ENCODE measurements around the gene DAD1. TPM values are rescaled to one million over a fixed set of nuclear protein-coding genes. Genes with fewer than 3 reads are reported as not detected.
A peak's percentile ranks its signal among the peaks of the same experiment; 100 is the strongest.
"Not testable (repeated sequence)": the region's sequence is repeated elsewhere in the genome, so short reads cannot be mapped to it uniquely, and the experiment has no call there.

The DAD1 gene
- polyA plus RNA-seq, 4 donors: 147 to 313 (median 225) TPM

DNA sequence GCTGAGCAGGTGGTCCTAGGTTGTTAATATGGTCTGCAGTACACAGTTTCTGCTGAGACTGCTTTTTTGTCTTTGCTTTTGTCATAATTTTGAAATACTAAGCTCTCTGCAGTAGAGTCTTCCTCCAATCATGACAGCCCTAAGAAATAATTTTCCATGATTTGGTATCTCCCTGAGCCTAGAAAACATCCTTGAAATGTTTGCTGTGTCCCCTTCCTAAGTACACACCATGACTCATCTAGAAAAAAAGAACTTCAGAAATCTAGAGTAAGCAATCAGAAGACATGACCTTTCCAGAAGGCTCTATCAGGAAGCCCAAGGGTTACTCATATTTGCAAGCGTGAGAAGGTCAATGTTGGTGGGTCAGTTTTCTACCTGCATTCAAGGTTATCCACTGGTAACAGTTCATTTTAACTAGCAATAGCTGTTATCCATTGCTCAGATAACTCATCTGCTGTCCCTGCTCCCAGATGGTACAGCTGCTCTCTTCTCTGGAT, 16.4 kb downstream of the DAD1 start:
- FAIRE-seq: no peak
- Histone ChIP-seq H3K27me3 (ENCODE audit: control insufficient read depth in 3 of 3, insufficient read depth in 3 of 3, low read length in 3 of 3) (no peaks in the 10 kb centered on the region), H3K4me1 (ENCODE audit: control insufficient read depth in 3 of 3, insufficient read depth in 2 of 3, low read depth in 1 of 3, low read length in 2 of 3) (peaks cover 0 to 5% (median 0%) of the 10 kb centered on the region in 3 donors), H3K9me3 (ENCODE audit: control insufficient read depth in 2 of 2, insufficient read depth in 1 of 2, low read depth in 1 of 2, low read length in 1 of 2) (no peaks in the 10 kb centered on the region), H3K4me3 (ENCODE audit: low read depth in 1 of 3, low read length in 3 of 3) (no peak overlapping the region), H3K27ac (ENCODE audit: low read depth in 1 of 3, low read length in 2 of 3) (no peak overlapping the region), H3K36me3 (ENCODE audit: control insufficient read depth in 3 of 3, insufficient read depth in 2 of 3, low read depth in 1 of 3, low read length in 3 of 3) (peaks cover 6 to 33% (median 13%) of the 10 kb centered on the region in 3 donors)
- DNase-seq: no peak
- 73 to 77% (median 75%) methylated on average over 1 of the region's 1 CpG for WGBS, 3 donors

DNA sequence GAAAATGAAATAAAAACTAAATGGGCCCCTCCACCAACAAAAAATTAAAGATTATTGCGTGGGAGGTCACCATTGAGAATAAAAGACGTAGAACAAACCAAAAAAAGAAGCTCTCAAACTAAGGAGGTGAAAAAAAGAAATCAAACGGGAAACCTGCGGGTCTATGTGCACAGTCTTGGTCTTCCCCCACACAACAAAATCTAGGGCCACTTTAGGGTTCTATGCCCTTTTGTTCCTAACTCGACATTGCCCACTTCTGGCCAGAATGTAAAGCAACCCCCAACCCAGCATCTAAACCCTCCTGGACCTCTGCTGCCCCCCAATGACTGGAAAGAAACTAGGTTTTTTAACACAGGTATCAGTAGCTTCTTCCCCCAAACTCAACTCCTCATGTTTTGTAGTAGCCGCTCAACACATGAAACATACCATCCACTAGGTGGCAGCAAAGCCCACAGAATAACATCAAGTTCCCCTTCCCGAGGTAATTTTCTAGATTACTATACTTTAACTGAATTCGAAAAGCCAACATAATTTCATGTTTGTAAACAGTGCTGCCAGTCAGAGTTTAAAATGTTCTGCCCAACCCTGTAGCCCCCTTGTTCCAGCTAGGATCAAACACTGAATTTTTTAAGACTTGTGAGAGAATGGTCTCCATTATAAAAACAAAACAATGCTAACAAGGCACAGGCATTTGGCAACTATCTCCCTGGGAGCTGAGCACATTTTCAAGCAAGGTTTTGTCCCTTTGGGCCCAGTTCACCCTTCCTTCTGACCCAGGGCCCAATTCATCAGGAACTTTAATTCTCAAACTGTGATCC, 18.7 kb downstream of the DAD1 start:
- no peaks in the 10 kb centered on the region for H3K27me3 ChIP-seq (ENCODE audit: control insufficient read depth in 3 of 3, insufficient read depth in 3 of 3, low read length in 3 of 3)
- H3K36me3 ChIP-seq (ENCODE audit: control insufficient read depth in 3 of 3, insufficient read depth in 2 of 3, low read depth in 1 of 3, low read length in 3 of 3): peaks cover 8 to 32% (median 18%) of the 10 kb centered on the region in 3 donors

DNA sequence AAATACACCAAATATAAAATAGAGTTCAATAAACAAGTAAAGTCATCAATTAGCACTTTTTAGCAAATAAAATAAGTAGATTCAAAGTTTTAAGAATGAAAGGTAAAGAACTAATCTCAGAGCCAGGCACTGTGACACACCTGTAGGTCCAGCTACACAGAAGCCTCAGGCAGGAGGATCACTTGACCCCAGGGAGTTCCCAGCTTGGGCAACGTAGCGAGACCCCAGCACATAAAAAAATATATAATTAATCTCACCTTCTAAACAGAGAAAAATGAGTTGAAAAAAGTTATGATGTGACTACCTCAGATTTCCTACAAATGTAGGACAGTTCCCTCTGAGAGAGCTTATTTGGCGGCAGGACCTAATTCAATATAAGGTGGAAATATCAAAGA, 19.3 kb downstream of the DAD1 start:
- DNase-seq: no peak
- WGBS, 3 donors: 66 to 75% (median 68%) methylated on average over 3 of the region's 3 CpGs

More for the DNA sequence above, 18.7 kb downstream of the DAD1 start:
- H3K27ac ChIP-seq (ENCODE audit: low read depth in 1 of 3, low read length in 2 of 3): peak overlapping the region in 2 of 3 donors; percentile 39 to 72
- H3K9me3 ChIP-seq (ENCODE audit: control insufficient read depth in 2 of 2, insufficient read depth in 1 of 2, low read depth in 1 of 2, low read length in 1 of 2): no peaks in the 10 kb centered on the region
- 21 to 22% (median 21%) methylated on average over 8 of the region's 8 CpGs for WGBS, 3 donors
- DNase-seq: peak; percentile 87 to 89
- H3K4me1 ChIP-seq (ENCODE audit: control insufficient read depth in 3 of 3, insufficient read depth in 2 of 3, low read depth in 1 of 3, low read length in 2 of 3): peaks cover 0 to 11% (median 3%) of the 10 kb centered on the region in 3 donors
- no peak for FAIRE-seq
- no peak overlapping the region for H3K4me3 ChIP-seq (ENCODE audit: low read depth in 1 of 3, low read length in 3 of 3)

DNA sequence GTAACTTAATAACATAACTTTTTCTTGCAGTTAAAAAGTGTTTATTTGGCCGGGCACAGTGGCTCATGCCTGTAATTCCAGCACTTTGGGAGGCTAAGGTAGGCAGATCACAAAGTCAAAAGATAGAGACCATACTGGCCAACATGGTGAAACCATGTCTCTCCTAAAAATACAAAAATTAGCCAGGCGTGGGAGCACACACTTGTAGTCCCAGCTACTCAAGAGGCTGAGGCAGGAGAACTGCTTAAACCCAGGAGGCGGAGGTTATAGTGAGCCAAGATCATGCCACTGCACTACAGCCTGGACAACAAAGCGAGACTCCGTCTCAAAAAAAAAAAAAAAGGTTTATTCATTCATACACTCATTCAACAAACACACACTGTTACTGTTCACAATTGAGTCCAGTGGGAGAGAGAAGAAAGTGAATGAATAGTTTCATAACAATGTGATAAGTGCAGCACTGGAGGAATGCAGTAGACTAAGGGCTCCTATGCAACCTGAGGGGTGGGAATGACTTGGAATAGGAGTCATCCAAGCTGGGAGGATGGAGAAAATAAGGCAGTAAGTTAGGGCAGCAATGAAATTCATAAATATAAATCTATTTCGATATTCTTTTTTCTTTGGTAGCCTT, 19.8 kb downstream of the DAD1 start:
- H3K27me3 ChIP-seq (ENCODE audit: control insufficient read depth in 3 of 3, insufficient read depth in 3 of 3, low read length in 3 of 3): no peaks in the 10 kb centered on the region
- H3K9me3 ChIP-seq (ENCODE audit: control insufficient read depth in 2 of 2, insufficient read depth in 1 of 2, low read depth in 1 of 2, low read length in 1 of 2): no peaks in the 10 kb centered on the region
- H3K27ac ChIP-seq (ENCODE audit: low read depth in 1 of 3, low read length in 2 of 3): peak overlapping the region in 2 of 3 donors; percentile 30 to 45
- H3K4me3 ChIP-seq (ENCODE audit: low read depth in 1 of 3, low read length in 3 of 3): no peak overlapping the region
- WGBS, 3 donors: 80 to 88% (median 81%) methylated on average over 6 of the region's 6 CpGs
- peaks cover 10 to 32% (median 21%) of the 10 kb centered on the region in 3 donors for H3K36me3 ChIP-seq (ENCODE audit: control insufficient read depth in 3 of 3, insufficient read depth in 2 of 3, low read depth in 1 of 3, low read length in 3 of 3)
- DNase-seq: no peak
- H3K4me1 ChIP-seq (ENCODE audit: control insufficient read depth in 3 of 3, insufficient read depth in 2 of 3, low read depth in 1 of 3, low read length in 2 of 3): peaks cover 0 to 11% (median 3%) of the 10 kb centered on the region in 3 donors
- no peak for FAIRE-seq

More for the DNA sequence above, 19.3 kb downstream of the DAD1 start:
- Histone ChIP-seq H3K4me3 (ENCODE audit: low read depth in 1 of 3, low read length in 3 of 3) (no peak overlapping the region), H3K36me3 (ENCODE audit: control insufficient read depth in 3 of 3, insufficient read depth in 2 of 3, low read depth in 1 of 3, low read length in 3 of 3) (peaks cover 9 to 32% (median 18%) of the 10 kb centered on the region in 3 donors), H3K27ac (ENCODE audit: low read depth in 1 of 3, low read length in 2 of 3) (peak overlapping the region in 1 of 3 donors; percentile 72), H3K27me3 (ENCODE audit: control insufficient read depth in 3 of 3, insufficient read depth in 3 of 3, low read length in 3 of 3) (no peaks in the 10 kb centered on the region), H3K4me1 (ENCODE audit: control insufficient read depth in 3 of 3, insufficient read depth in 2 of 3, low read depth in 1 of 3, low read length in 2 of 3) (peaks cover 0 to 11% (median 3%) of the 10 kb centered on the region in 3 donors), H3K9me3 (ENCODE audit: control insufficient read depth in 2 of 2, insufficient read depth in 1 of 2, low read depth in 1 of 2, low read length in 1 of 2) (no peaks in the 10 kb centered on the region)
- FAIRE-seq: no peak

DNA sequence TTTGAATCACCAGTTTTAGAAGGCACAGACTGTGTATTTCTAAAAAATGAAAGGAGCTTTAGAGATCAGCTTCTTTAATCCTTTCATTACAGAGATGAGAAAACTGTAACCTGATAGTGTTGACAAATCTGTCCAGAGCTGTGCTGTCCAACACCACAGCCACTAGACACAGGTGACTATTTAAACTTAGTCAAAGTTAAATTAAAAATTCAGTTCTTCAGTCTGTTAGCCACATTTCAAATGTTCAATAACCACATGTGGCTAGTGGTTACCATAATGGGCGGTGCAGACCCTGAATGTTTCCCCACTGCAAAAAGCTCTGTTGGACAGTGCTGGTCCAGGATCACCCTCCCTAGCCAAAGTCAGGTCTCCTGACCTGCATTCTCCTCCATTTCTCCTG, 21.6 kb downstream of the DAD1 start:
- DNase-seq (no peak), FAIRE-seq (no peak)
- H3K36me3 ChIP-seq (ENCODE audit: control insufficient read depth in 3 of 3, insufficient read depth in 2 of 3, low read depth in 1 of 3, low read length in 3 of 3): peaks cover 11 to 28% (median 19%) of the 10 kb centered on the region in 3 donors
- peaks cover 2 to 11% (median 7%) of the 10 kb centered on the region in 3 donors for H3K4me1 ChIP-seq (ENCODE audit: control insufficient read depth in 3 of 3, insufficient read depth in 2 of 3, low read depth in 1 of 3, low read length in 2 of 3)
- 65 to 86% (median 83%) methylated on average over 1 of the region's 1 CpG for WGBS, 3 donors
- no peaks in the 10 kb centered on the region for H3K27me3 ChIP-seq (ENCODE audit: control insufficient read depth in 3 of 3, insufficient read depth in 3 of 3, low read length in 3 of 3)
- H3K4me3 ChIP-seq (ENCODE audit: low read depth in 1 of 3, low read length in 3 of 3): no peak overlapping the region
- peak overlapping the region in 1 of 3 donors; percentile 54 for H3K27ac ChIP-seq (ENCODE audit: low read depth in 1 of 3, low read length in 2 of 3)
- no peaks in the 10 kb centered on the region for H3K9me3 ChIP-seq (ENCODE audit: control insufficient read depth in 2 of 2, insufficient read depth in 1 of 2, low read depth in 1 of 2, low read length in 1 of 2)

DNA sequence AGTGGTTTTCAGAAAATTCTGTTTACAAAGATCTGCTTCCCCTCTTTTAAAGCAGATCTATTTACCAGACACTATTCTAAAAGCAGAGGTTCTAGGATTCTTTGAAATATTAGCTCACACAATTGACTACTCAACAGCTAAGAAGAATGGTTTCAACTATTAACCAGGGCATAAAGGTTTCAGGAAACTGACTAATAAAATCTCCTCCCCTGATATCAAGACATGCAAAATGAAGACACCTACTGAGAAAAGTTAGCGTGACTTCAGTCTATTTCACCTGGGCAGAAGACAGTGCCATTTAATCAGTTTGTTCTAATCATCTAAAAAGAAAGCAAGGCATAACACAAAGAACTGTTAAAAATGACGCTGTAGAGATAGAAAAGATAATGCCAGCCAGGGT, 22.2 kb downstream of the DAD1 start:
- H3K4me1 ChIP-seq (ENCODE audit: control insufficient read depth in 3 of 3, insufficient read depth in 2 of 3, low read depth in 1 of 3, low read length in 2 of 3): peaks cover 2 to 16% (median 9%) of the 10 kb centered on the region in 3 donors
- H3K4me3 ChIP-seq (ENCODE audit: low read depth in 1 of 3, low read length in 3 of 3): no peak overlapping the region
- H3K9me3 ChIP-seq (ENCODE audit: control insufficient read depth in 2 of 2, insufficient read depth in 1 of 2, low read depth in 1 of 2, low read length in 1 of 2): no peaks in the 10 kb centered on the region
- H3K27me3 ChIP-seq (ENCODE audit: control insufficient read depth in 3 of 3, insufficient read depth in 3 of 3, low read length in 3 of 3): no peaks in the 10 kb centered on the region
- no peak for DNase-seq
- peaks cover 10 to 27% (median 17%) of the 10 kb centered on the region in 3 donors for H3K36me3 ChIP-seq (ENCODE audit: control insufficient read depth in 3 of 3, insufficient read depth in 2 of 3, low read depth in 1 of 3, low read length in 3 of 3)
- FAIRE-seq: no peak
- H3K27ac ChIP-seq (ENCODE audit: low read depth in 1 of 3, low read length in 2 of 3): peak overlapping the region in 1 of 3 donors; percentile 20
- 38 to 52% (median 46%) methylated on average over 2 of the region's 2 CpGs for whole genome bisulfite sequencing, 3 donors

DNA sequence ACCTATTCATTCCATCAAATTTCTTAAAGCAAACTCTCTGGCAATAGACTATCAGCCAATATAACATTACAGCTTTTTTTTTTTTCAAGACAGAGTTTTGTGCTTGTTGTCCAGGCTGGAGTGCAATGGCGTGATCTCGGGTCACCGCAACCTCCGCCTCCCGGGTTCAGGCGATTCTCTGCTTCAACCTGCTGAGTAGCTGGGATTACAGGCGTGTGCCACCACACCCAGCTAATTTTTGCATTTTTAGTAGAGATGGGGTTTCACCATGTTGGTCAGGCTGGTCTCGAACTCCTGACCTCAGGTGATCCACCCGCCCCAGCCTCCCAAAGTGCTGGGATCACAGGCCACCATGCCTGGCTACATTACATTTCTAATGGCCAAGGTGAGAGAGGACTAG, 22.8 kb downstream of the DAD1 start:
- not testable (repeated sequence) for DNase-seq; FAIRE-seq; H3K9me3 ChIP-seq (ENCODE audit: control insufficient read depth in 2 of 2, insufficient read depth in 1 of 2, low read depth in 1 of 2, low read length in 1 of 2); H3K27me3 ChIP-seq (ENCODE audit: control insufficient read depth in 3 of 3, insufficient read depth in 3 of 3, low read length in 3 of 3); H3K4me3 ChIP-seq (ENCODE audit: low read depth in 1 of 3, low read length in 3 of 3)
- H3K27ac ChIP-seq (ENCODE audit: low read depth in 1 of 3, low read length in 2 of 3): peak overlapping the region in 2 of 3 donors; percentile 9 to 64
- peaks cover 3 to 22% (median 12%) of the 10 kb centered on the region in 3 donors for H3K4me1 ChIP-seq (ENCODE audit: control insufficient read depth in 3 of 3, insufficient read depth in 2 of 3, low read depth in 1 of 3, low read length in 2 of 3)
- peaks cover 10 to 23% (median 16%) of the 10 kb centered on the region in 3 donors for H3K36me3 ChIP-seq (ENCODE audit: control insufficient read depth in 3 of 3, insufficient read depth in 2 of 3, low read depth in 1 of 3, low read length in 3 of 3)
- WGBS, 3 donors: 64 to 91% (median 77%) methylated on average over 9 of the region's 9 CpGs

DNA sequence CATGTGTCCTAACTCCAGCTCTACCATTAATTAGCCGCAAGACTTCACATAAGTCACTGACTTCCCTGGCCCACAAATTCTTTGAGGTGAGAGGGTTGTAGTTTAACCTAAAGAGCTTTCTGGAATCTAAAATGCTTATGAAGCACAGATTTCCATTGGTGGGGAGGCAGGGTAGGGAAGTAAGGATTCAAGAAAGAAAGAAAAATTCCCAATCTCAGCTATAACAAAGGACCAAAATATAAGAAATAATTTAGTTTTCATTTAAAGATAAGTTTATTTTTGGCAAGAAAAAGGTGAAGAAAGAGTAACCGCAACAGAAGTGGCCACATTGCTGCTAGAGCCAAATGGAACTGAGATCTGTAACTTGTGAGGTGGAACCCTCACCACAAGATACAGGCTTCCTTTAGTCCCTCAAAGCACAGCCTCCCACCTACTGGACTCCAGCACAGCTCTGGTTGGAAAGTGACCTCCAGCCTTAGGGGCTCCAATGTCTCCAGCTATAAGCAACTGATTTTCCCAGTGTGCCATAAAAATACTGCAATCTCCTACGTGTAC, 23.6 kb downstream of the DAD1 start:
- no peak for DNase-seq
- H3K4me1 ChIP-seq (ENCODE audit: control insufficient read depth in 3 of 3, insufficient read depth in 2 of 3, low read depth in 1 of 3, low read length in 2 of 3): peaks cover 3 to 25% (median 12%) of the 10 kb centered on the region in 3 donors

More for the DNA sequence above, 23.6 kb downstream of the DAD1 start:
- H3K36me3 ChIP-seq (ENCODE audit: control insufficient read depth in 3 of 3, insufficient read depth in 2 of 3, low read depth in 1 of 3, low read length in 3 of 3): peaks cover 10 to 17% (median 15%) of the 10 kb centered on the region in 3 donors
- WGBS, 3 donors: 69 to 76% (median 74%) methylated on average over 3 of the region's 3 CpGs
- FAIRE-seq: no peak
- peak overlapping the region in 2 of 3 donors; percentile 27 to 67 for H3K27ac ChIP-seq (ENCODE audit: low read depth in 1 of 3, low read length in 2 of 3)
- H3K4me3 ChIP-seq (ENCODE audit: low read depth in 1 of 3, low read length in 3 of 3): no peak overlapping the region
- no peaks in the 10 kb centered on the region for H3K27me3 ChIP-seq (ENCODE audit: control insufficient read depth in 3 of 3, insufficient read depth in 3 of 3, low read length in 3 of 3)
- H3K9me3 ChIP-seq (ENCODE audit: control insufficient read depth in 2 of 2, insufficient read depth in 1 of 2, low read depth in 1 of 2, low read length in 1 of 2): no peaks in the 10 kb centered on the region
